GM19239 (cell line): Measurements from ENCODE around the gene KRT14.

Source experiments
- DNase-seq: peaks from one replicate; pipeline ENCODE4 v3.0.0; 2011; ENCODE audit warnings: low spot score; ENCODE audit not compliant: insufficient read length
- FAIRE-seq: peaks from 2 replicates; lab custom pipeline; 2011; peaks lifted over from hg19 to GRCh38; lab: Jason Lieb, UNC

Gene KRT14

GRCh38 chr17:41535764-41536481 is 50.8 kb downstream of the KRT14 start:
- FAIRE-seq (no peak), DNase-seq (no peak)

- FAIRE-seq (no peak), DNase-seq (no peak)
These were observed 51.7 kb downstream of the KRT14 start for GRCh38 chr17:41534899-41535546.

GRCh38 chr17:41533613-41534012 is 53.1 kb downstream of the KRT14 start:
- no peak for FAIRE-seq
- DNase-seq: no peak

- FAIRE-seq (no peak), DNase-seq (no peak)
These were observed 53.6 kb downstream of the KRT14 start for GRCh38 chr17:41532947-41533570.
